Natural killer cell (primary cell): ENCODE results near the gene ACOT4. TPM values are rescaled to one million over a fixed set of nuclear protein-coding genes. Genes with fewer than 3 reads are reported as not detected.
A peak's percentile ranks its signal among the peaks of the same experiment; 100 is the strongest.
"Not testable (repeated sequence)": the region's sequence is repeated elsewhere in the genome, so short reads cannot be mapped to it uniquely, and the experiment has no call there.

ENCODE experiments used
- ATAC-seq, 3 donors: fragments of 150-1000 bp in 2 of 3; fragments of 200-7000 bp in 1 of 3; cut with Tn5 transposase; 1 replicate in 1 of 3; 2 replicates in 2 of 3; pipeline ENCODE4 v1.10.0; 2021; ENCODE audit warnings: mild to moderate bottlenecking in 2 of 3, moderate library complexity in 2 of 3
- DNase-seq, 2 donors: peaks; one replicate each; pipeline versions ENCODE4 v3.0.0 to v3.0.0-alpha.2; 2013 to 2021; ENCODE audit warnings: mixed read lengths in 1 of 2
- H3K27ac ChIP-seq: one replicate; pipeline ENCODE4 v1.5.1; 2013; ENCODE audit warnings: mild to moderate bottlenecking, low read length
- H3K27me3 ChIP-seq: one replicate; pipeline ENCODE4 v1.6.1; 2013; ENCODE audit warnings: low read length; ENCODE audit not compliant: control insufficient read depth, insufficient read depth
- H3K36me3 ChIP-seq: one replicate; pipeline ENCODE4 v1.6.1; 2013; ENCODE audit warnings: low read length; ENCODE audit not compliant: control insufficient read depth, insufficient read depth
- H3K4me1 ChIP-seq: one replicate; pipeline ENCODE4 v1.6.1; 2013; ENCODE audit warnings: low read length; ENCODE audit not compliant: control insufficient read depth, insufficient read depth
- H3K4me3 ChIP-seq: one replicate; pipeline ENCODE4 v1.5.1; 2013; ENCODE audit warnings: low read length
- H3K9me3 ChIP-seq: one replicate; pipeline ENCODE4 v1.6.1; 2013; ENCODE audit warnings: low read length; ENCODE audit not compliant: control insufficient read depth, insufficient read depth
- H3K27ac Mint-ChIP-seq, 2 donors: one replicate each; pipeline ENCODE4 v1.8.0; 2022; ENCODE audit warnings: mild to moderate bottlenecking in 2 of 2, mixed read lengths in 2 of 2, moderate library complexity in 1 of 2
- H3K27me3 Mint-ChIP-seq, 2 donors: one replicate each; pipeline ENCODE4 v1.8.0; 2022; ENCODE audit warnings: low read depth in 2 of 2, mixed read lengths in 2 of 2
- H3K36me3 Mint-ChIP-seq: one replicate; pipeline ENCODE4 v1.8.0; 2022; ENCODE audit warnings: mixed read lengths
- H3K4me1 Mint-ChIP-seq, 2 donors: one replicate each; pipeline ENCODE4 v1.8.0; 2022; ENCODE audit warnings: mixed read lengths in 2 of 2
- H3K4me3 Mint-ChIP-seq: one replicate; pipeline ENCODE4 v1.8.0; 2022; ENCODE audit warnings: mild to moderate bottlenecking, moderate library complexity, mixed read lengths
- H3K9me3 Mint-ChIP-seq, 2 donors: one replicate each; pipeline ENCODE4 v1.8.0; 2022; ENCODE audit warnings: mixed read lengths in 2 of 2
- WGBS: methylation state at CpG from one replicate; pipeline ENCODE4 v1.1.7; 2013; ENCODE audit warnings: missing lambda C conversion rate; ENCODE audit not compliant: insufficient coverage; 5-methylcytosine and 5-hydroxymethylcytosine counted together
- intact Hi-C: fragments of 100-400 bp; cut with micrococcal nuclease; formaldehyde crosslinking; loops from one replicate; pipeline ENCODE4 v1.14.2; 2022
- total RNA-seq, 4 donors: library from RNA; stranded (reverse); fragments of 120-200 nt in 1 of 4; gene quantifications; one replicate each; pipeline versions ENCODE4 v1.2.3 to v1.2.4, GENCODE V29; 2013 to 2022
- TF ChIP-seq, protein P1 (sequence below): fragments of 200-600 bp; IDR thresholded peaks from one replicate; pipeline ENCODE4 v1.8.0; 2022; ENCODE audit warnings: antibody characterized with exemption

Gene ACOT4
- total RNA-seq, 3 donors from 2014 or later (not counting 1 experiment from before 2014, with no cell fraction given) = 2.3 to 3.0 (median 2.6) TPM

DNA sequence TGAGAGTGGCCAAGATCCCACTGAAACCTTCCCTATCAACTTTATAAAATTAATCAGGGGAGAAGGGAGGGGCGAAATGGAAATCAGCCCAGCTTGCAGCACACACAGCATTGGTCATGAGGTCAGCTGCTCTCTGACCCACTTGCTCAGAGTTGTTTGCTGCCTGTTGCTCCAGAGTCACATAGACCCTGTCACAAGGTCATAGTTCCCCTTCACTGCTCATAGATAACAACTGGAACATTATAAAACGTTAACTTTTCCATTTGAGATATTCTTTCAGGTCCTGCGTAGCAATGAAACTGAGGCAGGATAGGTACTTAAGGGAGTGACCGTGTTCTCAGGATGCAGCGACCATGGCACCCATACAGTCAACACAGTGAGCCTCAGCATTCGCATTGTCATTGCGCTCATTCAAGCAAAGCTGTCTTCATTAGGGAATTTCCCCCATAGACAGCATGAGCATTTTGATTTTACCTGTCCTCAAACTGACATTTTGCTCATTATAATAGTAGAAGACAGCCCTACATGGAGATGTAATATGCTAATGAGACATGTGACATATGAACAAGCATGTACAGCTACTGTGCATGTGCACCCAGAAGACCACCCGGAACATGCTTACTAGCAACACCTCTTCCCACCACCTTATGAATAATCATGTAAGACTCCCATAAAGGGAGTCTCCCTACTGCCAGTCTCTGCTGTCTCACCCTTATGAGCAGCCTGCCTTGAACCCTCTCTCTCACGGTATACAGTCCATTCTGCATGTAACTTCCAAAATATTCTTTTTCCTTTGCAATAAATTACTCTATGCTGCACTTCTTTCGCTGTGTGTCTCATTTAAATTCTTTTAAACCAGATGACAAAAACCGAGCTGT is 9.3 kb upstream of the ACOT4 start:
- H3K27me3 ChIP-seq, H3K4me3 ChIP-seq, H3K4me1 Mint-ChIP-seq, H3K4me1 ChIP-seq, ATAC-seq, H3K27me3 Mint-ChIP-seq, H3K27ac ChIP-seq, H3K4me3 Mint-ChIP-seq, H3K9me3 Mint-ChIP-seq, DNase-seq, H3K36me3 Mint-ChIP-seq, intact Hi-C loops, H3K9me3 ChIP-seq, H3K27ac Mint-ChIP-seq, H3K36me3 ChIP-seq: not testable (repeated sequence)
- WGBS = 94% methylated on average over 5 of the region's 11 CpGs

- Mint-ChIP-seq H3K27ac (no peak overlapping the region), H3K4me1 (peaks cover 13% of the 10 kb centered on the region in 2 donors), H3K36me3 (no peaks in the 10 kb centered on the region), H3K27me3 (no peaks in the 10 kb centered on the region), H3K4me3 (no peak overlapping the region), H3K9me3 (no peaks in the 10 kb centered on the region)
- TF ChIP-seq, protein P1, sequence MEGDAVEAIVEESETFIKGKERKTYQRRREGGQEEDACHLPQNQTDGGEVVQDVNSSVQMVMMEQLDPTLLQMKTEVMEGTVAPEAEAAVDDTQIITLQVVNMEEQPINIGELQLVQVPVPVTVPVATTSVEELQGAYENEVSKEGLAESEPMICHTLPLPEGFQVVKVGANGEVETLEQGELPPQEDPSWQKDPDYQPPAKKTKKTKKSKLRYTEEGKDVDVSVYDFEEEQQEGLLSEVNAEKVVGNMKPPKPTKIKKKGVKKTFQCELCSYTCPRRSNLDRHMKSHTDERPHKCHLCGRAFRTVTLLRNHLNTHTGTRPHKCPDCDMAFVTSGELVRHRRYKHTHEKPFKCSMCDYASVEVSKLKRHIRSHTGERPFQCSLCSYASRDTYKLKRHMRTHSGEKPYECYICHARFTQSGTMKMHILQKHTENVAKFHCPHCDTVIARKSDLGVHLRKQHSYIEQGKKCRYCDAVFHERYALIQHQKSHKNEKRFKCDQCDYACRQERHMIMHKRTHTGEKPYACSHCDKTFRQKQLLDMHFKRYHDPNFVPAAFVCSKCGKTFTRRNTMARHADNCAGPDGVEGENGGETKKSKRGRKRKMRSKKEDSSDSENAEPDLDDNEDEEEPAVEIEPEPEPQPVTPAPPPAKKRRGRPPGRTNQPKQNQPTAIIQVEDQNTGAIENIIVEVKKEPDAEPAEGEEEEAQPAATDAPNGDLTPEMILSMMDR = no peak
- Histone ChIP-seq H3K9me3 (no peaks in the 10 kb centered on the region), H3K27me3 (no peaks in the 10 kb centered on the region), H3K4me3 (no peak overlapping the region), H3K27ac (no peak overlapping the region), H3K36me3 (no peaks in the 10 kb centered on the region), H3K4me1 (peaks cover 14% of the 10 kb centered on the region)
- DNase-seq (no peak), ATAC-seq (no peak)
- intact Hi-C loops = no loop called here
- no CpG with 5 or more reads among the region's 1 CpG for WGBS
These were observed 3.0 kb upstream of the ACOT4 start for GRCh38 chr14:73588695-73589094.

- ATAC-seq (no peak), DNase-seq (no peak)
- no peaks in the 10 kb centered on the region for H3K36me3 ChIP-seq
- intact Hi-C loops = no loop called here
- Mint-ChIP-seq H3K27me3 (no peaks in the 10 kb centered on the region), H3K36me3 (no peaks in the 10 kb centered on the region), H3K9me3 (no peaks in the 10 kb centered on the region), H3K4me1 (peaks cover 17 to 18% of the 10 kb centered on the region in 2 donors), H3K4me3 (no peak overlapping the region), H3K27ac (no peak overlapping the region)
- H3K9me3 ChIP-seq = no peaks in the 10 kb centered on the region
- WGBS = 92% methylated on average over 4 of the region's 4 CpGs
- no peak overlapping the region for H3K4me3 ChIP-seq
- no peaks in the 10 kb centered on the region for H3K27me3 ChIP-seq
- peaks cover 14% of the 10 kb centered on the region for H3K4me1 ChIP-seq
- H3K27ac ChIP-seq = no peak overlapping the region
- TF ChIP-seq, protein P1 = no peak
These were observed 2.6 kb upstream of the ACOT4 start for GRCh38 chr14:73589116-73589515.

GRCh38 chr14:73590673-73591004 is 1.0 kb upstream of the ACOT4 start:
- H3K9me3 ChIP-seq, H3K9me3 Mint-ChIP-seq, intact Hi-C loops, DNase-seq, H3K27ac Mint-ChIP-seq, H3K36me3 ChIP-seq, ATAC-seq, H3K4me3 ChIP-seq, H3K27ac ChIP-seq, H3K27me3 Mint-ChIP-seq, H3K36me3 Mint-ChIP-seq, H3K27me3 ChIP-seq: not testable (repeated sequence)
- Mint-ChIP-seq H3K4me3 (peak overlapping the region; percentile 85), H3K4me1 (peaks cover 19% of the 10 kb centered on the region in 2 donors)
- WGBS = 98% methylated on average over 32 of the region's 32 CpGs
- peaks cover 14% of the 10 kb centered on the region for H3K4me1 ChIP-seq
